Activated naive CD8-positive, alpha-beta T cell treated with anti-CD3 and anti-CD28 coated beads, Interleukin-2, amount 10 ng/mL, durations not matched to agents 7 days and 5 days (primary cell): ENCODE data around the gene PCDHGA4. TPM values are rescaled to one million over a fixed set of nuclear protein-coding genes. Genes with fewer than 3 reads are reported as not detected.
"Not testable (repeated sequence)": the region's sequence is repeated elsewhere in the genome, so short reads cannot be mapped to it uniquely, and the experiment has no call there.

Experiments
- ATAC-seq: fragments of 150-1000 bp; cut with Tn5 transposase; one replicate; pipeline ENCODE4 v1.10.0; 2021; ENCODE audit warnings: low read depth, moderate library complexity
- POLR2A ChIA-PET: fragments of 350-600 bp; sonication (Branson Sonifier 250); formaldehyde crosslinking; loops from one replicate; lab custom pipeline; 2021; ENCODE audit warnings: antibody characterized with exemption; lab: Charles Lee
- DNase-seq: peaks from one replicate; pipeline ENCODE4 v3.0.0; 2021
- H3K27ac Mint-ChIP-seq: one replicate; pipeline ENCODE4 v1.8.0; 2022; ENCODE audit warnings: mild to moderate bottlenecking, mixed read lengths
- H3K27me3 Mint-ChIP-seq: one replicate; pipeline ENCODE4 v1.8.0; 2022; ENCODE audit warnings: mild to moderate bottlenecking, moderate library complexity, mixed read lengths
- H3K36me3 Mint-ChIP-seq: one replicate; pipeline ENCODE4 v1.8.0; 2021; ENCODE audit warnings: mild to moderate bottlenecking, mixed read lengths
- H3K4me1 Mint-ChIP-seq: one replicate; pipeline ENCODE4 v1.8.0; 2021; ENCODE audit warnings: mixed read lengths
- H3K4me3 Mint-ChIP-seq: one replicate; pipeline ENCODE4 v1.8.0; 2022; ENCODE audit warnings: mild to moderate bottlenecking, moderate library complexity, mixed read lengths
- H3K9me3 Mint-ChIP-seq: one replicate; pipeline ENCODE4 v1.8.0; 2021; ENCODE audit warnings: mixed read lengths
- total RNA-seq, 2 experiments: library from RNA; stranded (reverse); gene quantifications; one replicate each; pipeline ENCODE4 v1.2.3, GENCODE V29; 2021

PCDHGA4 gene
- total RNA-seq, 2 experiments from 2014 or later, result 0.25 to 0.28 TPM

- Mint-ChIP-seq H3K27ac (no peak within 1 kb of the TSS), H3K27me3 (peaks cover 60% of the 10 kb centered on the region), H3K4me1 (peaks cover 3% of the 10 kb centered on the region), H3K9me3 (peaks cover 15% of the 10 kb centered on the region), H3K4me3 (peak within 1 kb of the TSS; percentile 28), H3K36me3 (peaks cover 4% of the 10 kb centered on the region)
- POLR2A ChIA-PET, result interaction anchor here (0.6 to 1.3 kb wide), 3 partner anchors 9 to 115 kb away, joined by 3 to 4 read pairs (median 3); partner anchors contain the start of gene PCDHB14
- no peak for ATAC-seq
- no peak for DNase-seq
These were observed 16.1 kb upstream of the PCDHGA4 start, which contains the start of gene PCDHGA2 for GRCh38 chr5:141338538-141339306. Gene PCDHGA2 (plus strand): TSS chr5:141338760.

- DNase-seq, H3K4me1 Mint-ChIP-seq, H3K27ac Mint-ChIP-seq, ATAC-seq, H3K36me3 Mint-ChIP-seq, H3K4me3 Mint-ChIP-seq, POLR2A ChIA-PET: not testable (repeated sequence)
- Mint-ChIP-seq H3K27me3 (peaks cover 46% of the 10 kb centered on the region), H3K9me3 (peaks cover 20% of the 10 kb centered on the region)
These were observed 14.0 kb upstream of the PCDHGA4 start for GRCh38 chr5:141340781-141341354.

GRCh38 chr5:141342773-141343172 is 12.0 kb upstream of the PCDHGA4 start:
- ATAC-seq (no peak), DNase-seq (no peak)
- peaks cover 48% of the 10 kb centered on the region for H3K27me3 Mint-ChIP-seq
- POLR2A ChIA-PET, result no interaction called here
- H3K27ac Mint-ChIP-seq, result no peak overlapping the region
- peaks cover 4% of the 10 kb centered on the region for H3K36me3 Mint-ChIP-seq
- H3K4me3 Mint-ChIP-seq, result no peak overlapping the region
- peaks cover 25% of the 10 kb centered on the region for H3K9me3 Mint-ChIP-seq
- H3K4me1 Mint-ChIP-seq, result peaks cover 3% of the 10 kb centered on the region

GRCh38 chr5:141343242-141343952 is 11.4 kb upstream of the PCDHGA4 start, which contains the start of gene PCDHGA3:
Gene PCDHGA3 (plus strand): TSS chr5:141343829. CDS start chr5:141344034, 205 bp downstream.
- H3K4me3 Mint-ChIP-seq, result peak within 1 kb of the TSS; percentile 62
- peaks cover 3% of the 10 kb centered on the region for H3K4me1 Mint-ChIP-seq
- no peak within 1 kb of the TSS for H3K27ac Mint-ChIP-seq
- peaks cover 20% of the 10 kb centered on the region for H3K9me3 Mint-ChIP-seq
- ATAC-seq, result no peak
- H3K36me3 Mint-ChIP-seq, result peaks cover 4% of the 10 kb centered on the region
- DNase-seq, result no peak
- POLR2A ChIA-PET, result no interaction called here
- H3K27me3 Mint-ChIP-seq, result peaks cover 42% of the 10 kb centered on the region

- POLR2A ChIA-PET, result no interaction called here
- Mint-ChIP-seq H3K36me3 (peaks cover 4% of the 10 kb centered on the region), H3K9me3 (peaks cover 19% of the 10 kb centered on the region), H3K4me1 (peaks cover 1% of the 10 kb centered on the region), H3K27ac (no peak overlapping the region), H3K27me3 (peaks cover 37% of the 10 kb centered on the region), H3K4me3 (peak overlapping the region; percentile 62)
- ATAC-seq (no peak), DNase-seq (no peak)
These were observed 10.8 kb upstream of the PCDHGA4 start for GRCh38 chr5:141343953-141344463.

- POLR2A ChIA-PET, result no interaction called here
- peak overlapping the region; percentile 6 for H3K27ac Mint-ChIP-seq
- H3K27me3 Mint-ChIP-seq, result peaks cover 39% of the 10 kb centered on the region
- no peak for ATAC-seq
- DNase-seq, result no peak
- peaks cover 1% of the 10 kb centered on the region for H3K4me1 Mint-ChIP-seq
- H3K4me3 Mint-ChIP-seq, result no peak overlapping the region
- peaks cover 16% of the 10 kb centered on the region for H3K9me3 Mint-ChIP-seq
- H3K36me3 Mint-ChIP-seq, result peaks cover 2% of the 10 kb centered on the region
These were observed 9.5 kb upstream of the PCDHGA4 start for GRCh38 chr5:141345327-141345726.

GRCh38 chr5:141346017-141346416 is 8.8 kb upstream of the PCDHGA4 start:
- H3K36me3 Mint-ChIP-seq, H3K4me3 Mint-ChIP-seq, ATAC-seq, H3K27ac Mint-ChIP-seq, POLR2A ChIA-PET, DNase-seq, H3K4me1 Mint-ChIP-seq: not testable (repeated sequence)
- Mint-ChIP-seq H3K9me3 (peaks cover 16% of the 10 kb centered on the region), H3K27me3 (peaks cover 38% of the 10 kb centered on the region)

- no peak within 1 kb of the TSS for H3K27ac Mint-ChIP-seq
- no peak for DNase-seq
- ATAC-seq, result peak; percentile 66
- peaks cover 38% of the 10 kb centered on the region for H3K27me3 Mint-ChIP-seq
- H3K4me3 Mint-ChIP-seq, result peak within 1 kb of the TSS; percentile 54
- POLR2A ChIA-PET, result no interaction called here
- H3K4me1 Mint-ChIP-seq, result no peaks in the 10 kb centered on the region
- H3K36me3 Mint-ChIP-seq, result peaks cover 2% of the 10 kb centered on the region
- peaks cover 15% of the 10 kb centered on the region for H3K9me3 Mint-ChIP-seq
These were observed 4.8 kb upstream of the PCDHGA4 start, which contains the start of gene PCDHGB1 for GRCh38 chr5:141349917-141350619. Gene PCDHGB1 (plus strand): TSS chr5:141350099. CDS start chr5:141350261, 162 bp downstream.

- Mint-ChIP-seq H3K9me3 (peaks cover 16% of the 10 kb centered on the region), H3K4me3 (no peak overlapping the region), H3K4me1 (no peaks in the 10 kb centered on the region), H3K36me3 (peaks cover 2% of the 10 kb centered on the region), H3K27me3 (peaks cover 43% of the 10 kb centered on the region), H3K27ac (no peak overlapping the region)
- DNase-seq (no peak), ATAC-seq (no peak)
- POLR2A ChIA-PET, result no interaction called here
These were observed 3.2 kb upstream of the PCDHGA4 start for GRCh38 chr5:141351591-141351990.

- Mint-ChIP-seq H3K4me3 (no peak overlapping the region), H3K27me3 (peaks cover 44% of the 10 kb centered on the region), H3K9me3 (peaks cover 14% of the 10 kb centered on the region), H3K4me1 (peaks cover 1% of the 10 kb centered on the region), H3K27ac (no peak overlapping the region), H3K36me3 (peaks cover 2% of the 10 kb centered on the region)
- ATAC-seq (no peak), DNase-seq (no peak)
- POLR2A ChIA-PET, result no interaction called here
These were observed 820 bp downstream of the PCDHGA4 start for GRCh38 chr5:141355641-141356040.

- peaks cover 4% of the 10 kb centered on the region for H3K36me3 Mint-ChIP-seq
- POLR2A ChIA-PET, result no interaction called here
- peaks cover 1% of the 10 kb centered on the region for H3K4me1 Mint-ChIP-seq
- H3K27me3 Mint-ChIP-seq, result peaks cover 49% of the 10 kb centered on the region
- no peak for ATAC-seq
- H3K9me3 Mint-ChIP-seq, result peaks cover 19% of the 10 kb centered on the region
- no peak for DNase-seq
- no peak overlapping the region for H3K4me3 Mint-ChIP-seq
- H3K27ac Mint-ChIP-seq, result no peak overlapping the region
These were observed 1.3 kb downstream of the PCDHGA4 start for GRCh38 chr5:141356133-141356532.

GRCh38 chr5:141356950-141357349 is 2.1 kb downstream of the PCDHGA4 start:
- Mint-ChIP-seq H3K27me3 (peaks cover 53% of the 10 kb centered on the region), H3K4me3 (no peak overlapping the region), H3K4me1 (peaks cover 1% of the 10 kb centered on the region), H3K36me3 (peaks cover 7% of the 10 kb centered on the region), H3K27ac (no peak overlapping the region), H3K9me3 (peaks cover 22% of the 10 kb centered on the region)
- POLR2A ChIA-PET, result no interaction called here
- no peak for DNase-seq
- no peak for ATAC-seq
